ENCODE data around the gene CARD10. TPM values are rescaled to one million over a fixed set of nuclear protein-coding genes. Genes with fewer than 3 reads are reported as not detected.

Gene CARD10
- total and polyA plus RNA-seq, 2 of the 8 experiments (the other 6 are each of a cell fraction or from before 2014, with no cell fraction given), result 13.5 to 14.4 TPM

GRCh38 chr22:37508431-37508992 is 10.7 kb downstream of the CARD10 start (continued):
- TF ChIP-seq TAF1 (IDR thresholded peaks at IDR 0.05; ENCODE audit: low read depth, low read length) (no peak), HDAC6 (IDR thresholded peaks at IDR 0.05; ENCODE audit: low read depth, low read length) (no peak), SUZ12 (IDR thresholded peaks at IDR 0.05; ENCODE audit: low read length) (no peak), TAF7 (optimal IDR thresholded peaks at IDR 0.05; ENCODE audit: borderline replicate concordance, low read depth, low read length) (no peak), RFX5 (IDR thresholded peaks at IDR 0.05; ENCODE audit: borderline replicate concordance, low read depth, low read length) (no peak)
